ENCODE data around the gene NDUFB2. TPM values are rescaled to one million over a fixed set of nuclear protein-coding genes. Genes with fewer than 3 reads are reported as not detected.
A peak's percentile ranks its signal among the peaks of the same experiment; 100 is the strongest.

The NDUFB2 gene
- total and polyA plus RNA-seq, 11 donors = 458 to 1,005 (median 615) TPM

DNA sequence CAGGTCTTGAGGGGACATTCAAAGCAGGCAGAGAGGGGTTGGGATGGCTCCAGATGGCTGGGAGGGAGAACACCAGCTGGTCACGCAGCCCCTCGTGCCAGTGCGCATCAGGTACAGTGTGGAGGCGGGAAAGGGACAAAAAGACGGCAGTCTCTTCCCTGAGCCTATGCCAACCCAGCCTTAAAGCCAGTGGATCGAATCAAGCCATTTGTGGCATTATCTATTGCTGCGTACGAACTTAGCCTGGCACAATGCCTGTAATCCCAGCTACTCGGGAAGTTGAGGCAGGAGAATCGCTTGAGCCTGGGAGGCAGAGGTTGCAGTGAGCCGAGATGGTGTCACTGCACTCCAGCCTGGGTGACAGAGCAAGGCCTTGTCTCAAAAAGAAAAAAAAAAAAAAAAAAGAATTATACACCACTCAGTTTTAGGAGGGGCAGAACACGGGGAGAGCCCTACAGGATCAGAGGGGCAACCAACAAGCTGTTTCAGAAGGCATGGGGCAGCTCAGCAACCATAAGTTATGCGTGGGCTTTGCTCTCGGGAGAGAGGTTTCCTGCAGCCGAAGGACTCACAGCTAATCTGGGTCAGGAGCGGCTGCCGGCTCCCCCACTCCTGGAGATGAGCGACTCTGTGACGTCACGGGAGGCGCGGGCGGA, 356 bp upstream of the NDUFB2 start:
- H3K4me1 ChIP-seq = peaks cover 4 to 32% (median 23%) of the 10 kb centered on the region in 12 donors
- no peak for TF ChIP-seq POLR2A (IDR thresholded peaks at IDR 0.05)
- TF ChIP-seq, protein P1, sequence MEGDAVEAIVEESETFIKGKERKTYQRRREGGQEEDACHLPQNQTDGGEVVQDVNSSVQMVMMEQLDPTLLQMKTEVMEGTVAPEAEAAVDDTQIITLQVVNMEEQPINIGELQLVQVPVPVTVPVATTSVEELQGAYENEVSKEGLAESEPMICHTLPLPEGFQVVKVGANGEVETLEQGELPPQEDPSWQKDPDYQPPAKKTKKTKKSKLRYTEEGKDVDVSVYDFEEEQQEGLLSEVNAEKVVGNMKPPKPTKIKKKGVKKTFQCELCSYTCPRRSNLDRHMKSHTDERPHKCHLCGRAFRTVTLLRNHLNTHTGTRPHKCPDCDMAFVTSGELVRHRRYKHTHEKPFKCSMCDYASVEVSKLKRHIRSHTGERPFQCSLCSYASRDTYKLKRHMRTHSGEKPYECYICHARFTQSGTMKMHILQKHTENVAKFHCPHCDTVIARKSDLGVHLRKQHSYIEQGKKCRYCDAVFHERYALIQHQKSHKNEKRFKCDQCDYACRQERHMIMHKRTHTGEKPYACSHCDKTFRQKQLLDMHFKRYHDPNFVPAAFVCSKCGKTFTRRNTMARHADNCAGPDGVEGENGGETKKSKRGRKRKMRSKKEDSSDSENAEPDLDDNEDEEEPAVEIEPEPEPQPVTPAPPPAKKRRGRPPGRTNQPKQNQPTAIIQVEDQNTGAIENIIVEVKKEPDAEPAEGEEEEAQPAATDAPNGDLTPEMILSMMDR (IDR thresholded peaks at IDR 0.05) = no peak
- DNase-seq (peak; percentile 96 to 99 (median 97)), ATAC-seq (peak in 3 of 4 donors; percentile 97 to 98 (median 97))
- peak overlapping the region; percentile 49 to 91 (median 82) for H3K4me3 ChIP-seq
- peaks cover 0 to 16% (median 9%) of the 10 kb centered on the region in 9 donors for H3K36me3 ChIP-seq
- 20 to 26% (median 21%) methylated on average over 20 to 23 of the region's 23 CpGs for WGBS, 4 donors
- intact Hi-C loops (cut with DNase I) = loop anchor here in 3 of 10 donors (10.0 kb wide), 2 partner anchors 229 to 319 kb away; partner anchors contain the start of genes BRAF (in 3 of the 3) and MRPS33 (in 1 of the 3)
- no peaks in the 10 kb centered on the region for H3K9me3 ChIP-seq
- no peaks in the 10 kb centered on the region for H3K27me3 ChIP-seq
- peak overlapping the region; percentile 90 to 99 (median 96) for H3K27ac ChIP-seq

DNA sequence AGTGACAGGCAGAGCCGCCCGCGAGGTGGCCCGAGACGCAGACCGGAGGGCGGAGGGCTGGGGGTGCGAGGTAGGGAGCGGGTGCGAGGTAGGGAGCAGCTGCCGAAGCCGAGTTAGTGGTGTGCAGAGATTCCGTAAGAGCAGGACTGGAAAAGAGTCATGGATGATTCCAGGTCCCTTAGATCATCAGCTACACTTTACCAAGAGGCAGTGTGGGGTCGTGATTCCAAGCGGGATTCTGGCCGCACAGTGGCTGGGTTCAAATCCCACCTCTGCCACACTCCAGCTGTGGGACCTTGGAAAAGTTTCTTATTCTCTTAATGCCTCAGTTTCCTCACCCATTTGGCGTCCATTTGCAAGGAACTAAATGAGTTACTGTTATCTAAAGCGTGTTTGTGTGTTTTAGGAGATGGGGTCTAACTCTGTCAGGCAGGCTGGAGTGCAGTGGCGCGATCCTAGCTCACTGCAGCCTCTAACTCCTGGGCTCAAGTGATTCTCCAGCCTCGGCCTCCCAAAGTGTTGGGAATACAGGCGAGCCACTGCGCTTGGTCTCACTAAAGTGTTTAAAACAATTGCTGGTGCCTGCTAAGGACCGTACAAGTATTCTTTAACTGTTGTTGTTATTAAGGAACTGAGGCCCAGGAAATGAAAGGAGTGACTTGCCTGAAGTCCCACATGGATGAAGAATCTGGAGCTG, 1.1 kb downstream of the NDUFB2 start:
- Histone ChIP-seq H3K36me3 (peaks cover 0 to 5% (median 0%) of the 10 kb centered on the region in 9 donors), H3K27ac (peak overlapping the region in 11 of 12 donors; percentile 90 to 99 (median 96)), H3K4me3 (peak overlapping the region; percentile 49 to 91 (median 82)), H3K27me3 (no peaks in the 10 kb centered on the region), H3K9me3 (no peaks in the 10 kb centered on the region), H3K4me1 (peaks cover 4 to 32% (median 23%) of the 10 kb centered on the region in 12 donors)
- no peak for TF ChIP-seq POLR2A (IDR thresholded peaks at IDR 0.05)
- TF ChIP-seq, protein P1 (IDR thresholded peaks at IDR 0.05) = no peak
- WGBS, 4 donors = 26 to 29% (median 27%) methylated on average over 24 of the region's 24 CpGs
- intact Hi-C loops (cut with DNase I) = loop anchor here in 3 of 10 donors (10.0 kb wide), 2 partner anchors 227 to 317 kb away; partner anchors contain the start of genes BRAF (in 3 of the 3) and MRPS33 (in 1 of the 3)
- no peak for ATAC-seq
- no peak for DNase-seq

DNA sequence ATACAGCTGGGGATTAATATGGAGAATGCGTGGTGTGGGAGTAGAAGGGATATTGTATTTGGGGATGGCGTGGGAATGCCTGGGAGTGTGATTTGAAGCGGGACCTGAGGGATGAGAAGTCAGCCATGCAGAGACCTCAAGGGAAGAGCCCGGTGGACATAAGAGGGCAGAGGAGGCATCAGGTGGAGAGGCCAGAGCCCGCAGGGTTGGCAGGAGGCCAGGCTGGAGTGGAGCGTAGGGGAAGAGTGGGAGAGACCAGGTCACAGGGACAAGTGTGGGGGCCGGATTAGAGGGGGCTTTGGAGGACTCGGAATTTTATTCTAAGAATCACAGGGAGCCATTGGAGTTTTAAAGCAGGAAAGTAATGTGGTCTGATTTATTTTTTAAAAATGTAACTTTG, 2.0 kb downstream of the NDUFB2 start:
- TF ChIP-seq POLR2A (IDR thresholded peaks at IDR 0.05) = no peak
- TF ChIP-seq, protein P1 (IDR thresholded peaks at IDR 0.05) = no peak
- DNase-seq (peak in 2 of 5 donors; percentile 49 to 57), ATAC-seq (no peak)
- 62 to 73% (median 68%) methylated on average over 8 of the region's 8 CpGs for WGBS, 4 donors
- intact Hi-C loops (cut with DNase I) = loop anchor here in 3 of 10 donors (10.0 kb wide), 2 partner anchors 226 to 316 kb away; partner anchors contain the start of genes BRAF (in 3 of the 3) and MRPS33 (in 1 of the 3)
- peak overlapping the region in 4 of 12 donors; percentile 11 to 91 (median 81) for H3K4me3 ChIP-seq
- no peak overlapping the region for H3K27ac ChIP-seq
- H3K36me3 ChIP-seq = peaks cover 0 to 13% (median 3%) of the 10 kb centered on the region in 9 donors
- H3K9me3 ChIP-seq = no peaks in the 10 kb centered on the region
- H3K4me1 ChIP-seq = peaks cover 4 to 32% (median 23%) of the 10 kb centered on the region in 12 donors
- no peaks in the 10 kb centered on the region for H3K27me3 ChIP-seq

DNA sequence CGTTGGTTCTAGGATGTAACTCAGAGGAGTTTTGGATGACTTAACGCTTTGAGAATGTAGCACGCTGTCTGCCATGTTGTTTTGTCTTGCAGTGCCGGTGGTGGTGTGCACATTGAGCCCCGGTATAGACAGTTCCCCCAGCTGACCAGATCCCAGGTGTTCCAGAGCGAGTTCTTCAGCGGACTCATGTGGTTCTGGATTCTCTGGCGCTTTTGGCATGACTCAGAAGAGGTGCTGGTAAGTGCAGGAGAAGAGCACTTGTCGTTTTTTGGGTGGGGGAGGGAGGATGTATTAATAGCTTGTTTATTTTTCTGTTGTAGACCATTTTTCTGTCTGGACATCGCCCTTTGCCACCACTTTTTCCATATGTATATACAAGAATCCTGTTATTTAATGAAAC, 6.3 kb downstream of the NDUFB2 start:
- TF ChIP-seq POLR2A (IDR thresholded peaks at IDR 0.05) = no peak
- TF ChIP-seq, protein P1 (IDR thresholded peaks at IDR 0.05) = no peak
- no peak for ATAC-seq

More for the DNA sequence above, 6.3 kb downstream of the NDUFB2 start:
- Histone ChIP-seq H3K4me3 (no peak overlapping the region), H3K27ac (no peak overlapping the region), H3K36me3 (peaks cover 0 to 51% (median 38%) of the 10 kb centered on the region in 9 donors), H3K4me1 (peaks cover 0 to 19% (median 12%) of the 10 kb centered on the region in 12 donors), H3K9me3 (no peaks in the 10 kb centered on the region), H3K27me3 (no peaks in the 10 kb centered on the region)
- intact Hi-C loops (cut with DNase I) = no loop called here
- no peak for DNase-seq
- 83 to 89% (median 87%) methylated on average over 10 of the region's 10 CpGs for WGBS, 4 donors
